Activated CD8-positive, alpha-beta memory T cell treated with anti-CD3 and anti-CD28 coated beads for 4 hours (primary cell): ENCODE measurements around the gene CRKL.

Experiments used
- DNase-seq, 2 donors: peaks; one replicate each; pipeline ENCODE4 v3.0.0-alpha.2; 2020; ENCODE audit warnings: low read depth in 2 of 2

CRKL gene

GRCh38 chr22:20996598-20997535, 79.7 kb downstream of the CRKL start:
- DNase-seq = no peak

GRCh38 chr22:20997536-20998257, 80.5 kb downstream of the CRKL start:
- no peak for DNase-seq

GRCh38 chr22:20998411-20999336, 81.5 kb downstream of the CRKL start:
- no peak for DNase-seq

- no peak for DNase-seq
These were observed 82.4 kb downstream of the CRKL start for GRCh38 chr22:20999350-21000206.

GRCh38 chr22:21000207-21000986, 83.2 kb downstream of the CRKL start:
- DNase-seq = no peak

- DNase-seq = no peak
These were observed 83.9 kb downstream of the CRKL start for GRCh38 chr22:21000987-21001600.

- DNase-seq = peak; percentile 90 to 94
These were observed 84.6 kb downstream of the CRKL start, which contains the start of gene THAP7 for GRCh38 chr22:21001601-21002325. Gene THAP7 (minus strand): TSS chr22:21002118. CDS start chr22:21001911, 207 bp downstream.
